Sigmoid colon (tissue), 7 donors: ENCODE data around the gene QKI. TPM values are rescaled to one million over a fixed set of nuclear protein-coding genes. Genes with fewer than 3 reads are reported as not detected.
"Not testable (repeated sequence)": the region's sequence is repeated elsewhere in the genome, so short reads cannot be mapped to it uniquely, and the experiment has no call there.

Experiments
- DNase-seq: peaks from one replicate; pipeline ENCODE4 v3.0.0-alpha.2; 2019
- H3K27ac ChIP-seq, 4 donors: fragments of 200-600 bp; sonication (generic); one replicate each; pipeline ENCODE4 v1.5.1; 2016 to 2019; ENCODE audit warnings: mild to moderate bottlenecking in 1 of 4
- H3K27me3 ChIP-seq, 3 donors: fragments of 200-600 bp; sonication (generic); one replicate each; pipeline ENCODE4 v1.5.1; 2019; ENCODE audit warnings: mild to moderate bottlenecking in 1 of 3
- H3K36me3 ChIP-seq, 4 donors: fragments of 200-600 bp; sonication (generic); one replicate each; pipeline ENCODE4 v1.5.1; 2016 to 2019
- H3K4me1 ChIP-seq, 4 donors: fragments of 200-600 bp; sonication (generic); one replicate each; pipeline ENCODE4 v1.5.1; 2017 to 2019
- H3K4me3 ChIP-seq, 4 donors: fragments of 200-600 bp; sonication (generic); one replicate each; pipeline ENCODE4 v1.5.1; 2017 to 2019; ENCODE audit warnings: mild to moderate bottlenecking in 2 of 4, moderate library complexity in 1 of 4
- H3K9me3 ChIP-seq, 4 donors: fragments of 200-600 bp in 3 of 4; sonication (generic) in 3 of 4; one replicate each; pipeline versions ENCODE4 v1.5.1 to v1.6.1; 2013 to 2019
- CTCF ChIP-seq, 4 experiments: fragments of 450-650 bp in 3 of 4; fragments of 200-600 bp in 1 of 4; IDR thresholded peaks; one replicate each; pipeline ENCODE4 v1.5.1; 2016 to 2019; ENCODE audit warnings: antibody characterized with exemption in 4 of 4, mild to moderate bottlenecking in 3 of 4, moderate library complexity in 2 of 4
- EP300 ChIP-seq, 4 donors: sonication (generic); formaldehyde crosslinking; IDR thresholded peaks; one replicate each; pipeline ENCODE4 v1.6.1; 2017; ENCODE audit warnings: antibody characterized with exemption in 4 of 4
- POLR2A ChIP-seq, 2 donors: fragments of 450-650 bp; IDR thresholded peaks; one replicate each; pipeline ENCODE4 v1.6.1; 2016; ENCODE audit warnings: antibody characterized with exemption in 2 of 2, mild to moderate bottlenecking in 2 of 2, moderate library complexity in 2 of 2
- POLR2AphosphoS5 ChIP-seq, 4 donors: sonication (generic); formaldehyde crosslinking; IDR thresholded peaks; one replicate each; pipeline ENCODE4 v1.6.1; 2017; ENCODE audit warnings: antibody characterized with exemption in 4 of 4
- WGBS, 2 donors: extraction: QIAGEN DNeasy Blood & Tissue Kit; methylation state at CpG; one replicate each; pipeline ENCODE4 v1.1.7; 2013; 5-methylcytosine and 5-hydroxymethylcytosine counted together
- intact Hi-C: fragments of 100-400 bp; cut with DNase I; formaldehyde crosslinking; loops from one replicate; pipeline ENCODE4 v1.15.1; 2023
- polyA plus RNA-seq, 3 donors: library from polyadenylated mRNA; stranded (reverse); fragments of 200-250 nt; gene quantifications; one replicate each; pipeline ENCODE4 v1.2.3, GENCODE V29; 2013
- total RNA-seq, 4 donors: library from RNA; depleted of rRNA; stranded (reverse); fragments of >200 nt; gene quantifications; one replicate each; pipeline ENCODE4 v1.1.0, GENCODE V29; 2016
- donor health status: healthy with polysubstance abuse.
- donor health status: Bipolar disorder and iron deficiency.
- donor health status: healthy.

The QKI gene
- total and polyA plus RNA-seq, 7 donors = 9.2 to 146 (median 139) TPM

DNA sequence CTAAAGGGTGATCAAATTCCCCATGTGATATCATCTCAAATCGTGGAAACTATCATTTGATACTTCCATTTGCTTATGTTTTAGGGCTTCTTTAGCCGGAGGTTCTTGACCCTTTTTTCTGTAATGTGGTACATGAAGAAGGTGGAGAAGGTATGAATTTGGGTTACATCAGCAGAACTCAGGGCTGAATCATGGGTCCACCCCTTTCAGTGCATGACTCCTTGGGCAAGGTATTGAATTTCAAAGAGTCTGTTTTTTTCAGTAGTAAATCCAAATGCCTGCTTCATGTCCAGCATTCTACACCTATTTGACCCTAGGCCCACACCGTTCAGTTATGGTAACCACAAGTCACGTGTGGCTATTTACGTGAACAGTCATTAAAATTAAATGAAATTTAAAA is 30.6 kb upstream of the QKI start:
- TF ChIP-seq POLR2A (IDR thresholded peaks at IDR 0.05) (no peak), EP300 (IDR thresholded peaks at IDR 0.05) (no peak), POLR2AphosphoS5 (IDR thresholded peaks at IDR 0.05) (no peak), CTCF (IDR thresholded peaks at IDR 0.05) (no peak)
- H3K4me3 ChIP-seq = no peak overlapping the region
- no peaks in the 10 kb centered on the region for H3K36me3 ChIP-seq
- no peaks in the 10 kb centered on the region for H3K9me3 ChIP-seq
- 91 to 96% methylated on average over 5 of the region's 5 CpGs for WGBS, 2 donors
- intact Hi-C loops = no loop called here
- DNase-seq = no peak
- H3K27ac ChIP-seq = no peak overlapping the region
- H3K27me3 ChIP-seq = no peaks in the 10 kb centered on the region
- H3K4me1 ChIP-seq = no peaks in the 10 kb centered on the region

DNA sequence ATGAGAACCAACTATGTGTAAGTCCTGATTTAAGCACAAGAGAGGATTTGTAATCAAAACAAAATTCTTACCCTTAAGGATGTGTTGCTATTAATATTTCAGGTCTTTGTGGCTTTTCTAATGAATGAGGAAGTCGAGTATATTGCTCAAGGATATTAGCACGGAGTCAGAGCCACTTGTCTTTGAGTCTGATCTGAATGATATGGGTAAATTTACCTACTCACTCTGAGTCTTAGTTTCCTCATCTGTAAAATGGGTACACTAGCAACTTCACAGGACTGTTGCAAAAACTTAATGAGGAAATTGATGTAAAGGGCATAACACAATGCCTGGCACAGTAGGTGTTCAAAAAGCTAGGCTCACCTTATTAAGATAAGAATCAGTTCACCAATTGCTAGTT is 30.0 kb upstream of the QKI start:
- 55 to 80% methylated on average over 2 of the region's 2 CpGs for WGBS, 2 donors
- TF ChIP-seq EP300 (IDR thresholded peaks at IDR 0.05) (no peak), POLR2A (IDR thresholded peaks at IDR 0.05) (no peak), POLR2AphosphoS5 (IDR thresholded peaks at IDR 0.05) (no peak), CTCF (IDR thresholded peaks at IDR 0.05) (no peak)
- Histone ChIP-seq H3K4me3 (no peak overlapping the region), H3K9me3 (no peaks in the 10 kb centered on the region), H3K4me1 (no peaks in the 10 kb centered on the region), H3K36me3 (no peaks in the 10 kb centered on the region), H3K27ac (no peak overlapping the region), H3K27me3 (no peaks in the 10 kb centered on the region)
- no peak for DNase-seq
- intact Hi-C loops = no loop called here

GRCh38 chr6:163385503-163385902 is 29.0 kb upstream of the QKI start:
- WGBS, 2 donors = 95 to 96% methylated on average over 13 of the region's 13 CpGs
- intact Hi-C loops = not testable (repeated sequence)

DNA sequence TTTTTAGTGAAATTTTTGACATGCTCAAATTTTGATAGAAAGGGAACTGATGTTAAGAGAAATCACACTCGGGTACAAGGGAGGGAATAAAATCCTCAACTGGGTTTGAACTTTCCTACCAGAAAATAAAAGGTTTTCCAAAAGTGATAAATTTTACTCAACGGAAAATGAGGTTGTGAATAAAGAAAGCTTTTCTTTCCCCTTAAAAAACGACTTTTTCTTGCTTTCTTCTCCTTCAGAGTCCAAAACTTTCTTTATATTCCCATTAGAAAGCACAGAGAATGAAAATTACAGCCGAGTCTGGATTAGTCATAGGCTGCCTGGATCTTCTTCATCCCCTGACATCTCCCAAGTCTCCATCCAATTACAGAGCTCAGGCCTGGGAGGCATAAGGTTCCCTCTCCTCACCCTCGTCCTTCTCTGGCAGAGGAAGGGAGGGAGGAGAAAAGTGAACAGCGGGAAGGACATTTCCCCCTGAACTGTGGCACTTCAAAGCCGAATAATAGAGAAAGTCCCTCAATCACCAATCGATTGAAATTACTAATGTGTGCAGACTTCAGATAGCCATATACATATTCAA is 28.1 kb upstream of the QKI start:
- no peaks in the 10 kb centered on the region for H3K36me3 ChIP-seq
- no peak for TF ChIP-seq POLR2A (IDR thresholded peaks at IDR 0.05)
- TF ChIP-seq EP300 (IDR thresholded peaks at IDR 0.05) = no peak
- no peak for TF ChIP-seq CTCF (IDR thresholded peaks at IDR 0.05)
- TF ChIP-seq POLR2AphosphoS5 (IDR thresholded peaks at IDR 0.05) = no peak
- no peak for DNase-seq
- WGBS, 2 donors = 80 to 82% methylated on average over 8 of the region's 8 CpGs
- no peaks in the 10 kb centered on the region for H3K4me1 ChIP-seq
- H3K27ac ChIP-seq = no peak overlapping the region
- H3K27me3 ChIP-seq = no peaks in the 10 kb centered on the region
- H3K9me3 ChIP-seq = no peaks in the 10 kb centered on the region
- intact Hi-C loops = no loop called here
- H3K4me3 ChIP-seq = no peak overlapping the region

More at GRCh38 chr6:163385503-163385902, 29.0 kb upstream of the QKI start:
- H3K4me1 ChIP-seq, H3K27me3 ChIP-seq, H3K4me3 ChIP-seq, H3K27ac ChIP-seq, DNase-seq, H3K9me3 ChIP-seq, H3K36me3 ChIP-seq: not testable (repeated sequence)

DNA sequence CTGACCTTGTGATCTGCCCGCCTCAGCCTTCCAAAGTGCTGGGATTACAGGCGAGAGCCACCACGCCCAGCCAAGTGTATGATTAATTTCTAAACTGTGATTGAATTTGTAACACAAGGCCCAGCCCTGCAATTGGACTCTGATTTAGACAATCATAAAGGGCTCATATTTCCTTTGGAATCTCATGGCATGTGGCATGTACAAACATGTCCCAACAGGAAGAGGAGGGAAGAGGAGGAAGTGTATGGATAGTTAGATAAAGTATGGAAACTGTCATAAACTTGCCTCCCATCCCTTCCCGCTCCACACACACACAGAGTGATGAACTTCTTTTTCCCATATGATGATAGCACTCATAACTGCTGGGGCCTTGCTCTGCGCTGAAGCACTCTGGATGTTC is 27.2 kb upstream of the QKI start:
- no peak for DNase-seq
- 31 to 73% methylated on average over 5 of the region's 5 CpGs for WGBS, 2 donors
- intact Hi-C loops = no loop called here
- no peak overlapping the region for H3K27ac ChIP-seq
- H3K9me3 ChIP-seq = no peaks in the 10 kb centered on the region
- H3K4me1 ChIP-seq = peaks cover 0 to 1% (median 0%) of the 10 kb centered on the region in 4 donors
- H3K27me3 ChIP-seq = no peaks in the 10 kb centered on the region
- no peak overlapping the region for H3K4me3 ChIP-seq
- TF ChIP-seq POLR2AphosphoS5 (IDR thresholded peaks at IDR 0.05) (no peak), POLR2A (IDR thresholded peaks at IDR 0.05) (no peak), CTCF (IDR thresholded peaks at IDR 0.05) (no peak), EP300 (IDR thresholded peaks at IDR 0.05) (no peak)
- no peaks in the 10 kb centered on the region for H3K36me3 ChIP-seq
